GM18858 (cell line): Measurements from ENCODE around the gene ASAP2.
"Not testable (repeated sequence)": the region's sequence is repeated elsewhere in the genome, so short reads cannot be mapped to it uniquely, and the experiment has no call there.

Experiments used
- ATAC-seq: cut with Tn5 transposase; IDR thresholded peaks from one replicate; pipeline ENCODE4 v1.9.1; 2021; ENCODE audit not compliant: unreplicated experiment

The ASAP2 gene

GRCh38 chr2:9397201-9397600 is 190.6 kb downstream of the ASAP2 start:
- ATAC-seq, result no peak

DNA sequence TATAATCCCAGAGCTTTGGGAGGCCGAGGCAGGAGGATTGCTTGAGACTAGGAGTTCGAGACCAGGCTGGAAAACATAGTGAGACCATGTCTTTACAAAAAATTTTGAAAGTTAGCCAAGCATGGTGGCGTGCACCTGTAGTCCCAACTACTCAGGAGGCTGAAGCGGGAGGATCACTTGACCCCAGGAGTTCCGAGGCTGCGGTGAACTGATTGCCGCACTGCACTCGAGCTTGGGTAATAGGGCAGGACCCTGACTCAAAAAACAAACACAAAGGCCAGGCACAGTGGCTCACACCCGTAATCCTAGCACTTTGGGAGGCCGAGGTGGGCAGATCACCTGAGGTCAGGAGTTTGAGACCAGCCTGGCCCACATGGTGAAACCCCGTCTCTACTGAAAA is 191.6 kb downstream of the ASAP2 start:
- not testable (repeated sequence) for ATAC-seq

GRCh38 chr2:9398881-9399780 is 192.5 kb downstream of the ASAP2 start:
- ATAC-seq, result no peak

- ATAC-seq, result no peak
Measured at GRCh38 chr2:9400268-9401058, 193.9 kb downstream of the ASAP2 start.

GRCh38 chr2:9401059-9401547 is 194.5 kb downstream of the ASAP2 start:
- no peak for ATAC-seq

GRCh38 chr2:9401646-9402371 is 195.2 kb downstream of the ASAP2 start:
- no peak for ATAC-seq

DNA sequence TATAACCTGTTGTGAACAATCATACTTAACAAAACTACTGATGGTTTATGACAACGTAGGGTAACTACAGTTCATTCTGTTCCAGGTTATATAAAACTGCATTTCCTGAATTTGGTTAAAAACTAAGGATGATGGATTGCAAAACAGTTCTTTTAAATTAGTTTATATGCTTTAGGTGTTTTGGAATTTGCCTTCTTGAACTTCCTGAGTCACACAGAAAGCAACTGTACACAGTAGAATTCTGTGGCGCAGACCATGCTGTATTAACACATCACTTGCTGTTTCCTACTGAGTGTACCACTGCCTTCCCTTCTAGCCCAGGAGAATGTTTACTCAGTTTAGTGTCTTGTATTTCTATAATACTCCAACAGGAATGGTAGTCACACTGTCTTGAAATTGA is 197.3 kb downstream of the ASAP2 start:
- no peak for ATAC-seq

DNA sequence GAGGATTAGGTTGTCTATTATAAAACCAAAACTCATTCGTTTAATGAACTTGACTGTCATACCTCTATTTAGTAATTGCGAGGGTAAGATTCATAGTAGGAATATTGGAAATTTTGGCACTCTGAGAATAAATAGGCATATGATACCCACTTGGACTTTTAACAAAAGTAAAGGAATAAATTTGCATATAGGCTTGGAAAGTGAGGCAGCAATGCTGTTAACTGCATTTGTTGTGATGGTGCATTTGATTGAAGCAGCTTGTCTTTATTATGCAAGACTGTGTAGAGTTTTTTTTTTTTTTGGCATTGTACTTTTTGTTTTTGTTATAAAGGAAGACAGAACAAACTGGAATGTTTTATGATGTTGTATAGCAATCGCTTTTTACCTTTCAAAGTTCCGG is 197.8 kb downstream of the ASAP2 start:
- ATAC-seq, result no peak

- ATAC-seq, result no peak
Measured at GRCh38 chr2:9405636-9406035, 199.0 kb downstream of the ASAP2 start.

GRCh38 chr2:9406529-9407362 is 200.1 kb downstream of the ASAP2 start:
- no peak for ATAC-seq

- ATAC-seq, result no peak
Measured at GRCh38 chr2:9407363-9407811, 200.8 kb downstream of the ASAP2 start.

DNA sequence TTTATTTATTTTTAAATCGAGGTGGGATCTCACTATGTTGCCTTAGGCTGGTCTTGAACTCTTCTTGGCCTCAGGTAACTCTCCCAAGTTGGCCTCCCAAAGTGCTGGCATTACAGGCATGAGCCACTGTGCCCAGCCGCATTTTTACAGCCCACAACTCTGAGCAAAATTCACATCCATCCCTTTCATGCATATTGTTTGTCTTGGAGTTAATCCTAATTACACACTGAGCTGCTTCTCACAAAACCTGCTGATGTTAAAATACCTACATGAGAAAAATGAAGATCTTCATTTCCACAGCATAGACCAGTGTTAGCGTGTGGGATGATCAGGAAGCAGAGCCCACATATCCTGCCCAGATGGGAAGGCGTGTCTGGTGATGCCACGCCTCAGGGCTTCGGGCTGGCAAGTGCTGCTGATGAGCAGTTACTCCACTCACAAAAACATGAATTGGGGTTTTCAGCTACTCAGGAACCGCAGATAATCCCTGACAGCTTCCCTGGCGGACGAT is 202.1 kb downstream of the ASAP2 start:
- ATAC-seq, result no peak

DNA sequence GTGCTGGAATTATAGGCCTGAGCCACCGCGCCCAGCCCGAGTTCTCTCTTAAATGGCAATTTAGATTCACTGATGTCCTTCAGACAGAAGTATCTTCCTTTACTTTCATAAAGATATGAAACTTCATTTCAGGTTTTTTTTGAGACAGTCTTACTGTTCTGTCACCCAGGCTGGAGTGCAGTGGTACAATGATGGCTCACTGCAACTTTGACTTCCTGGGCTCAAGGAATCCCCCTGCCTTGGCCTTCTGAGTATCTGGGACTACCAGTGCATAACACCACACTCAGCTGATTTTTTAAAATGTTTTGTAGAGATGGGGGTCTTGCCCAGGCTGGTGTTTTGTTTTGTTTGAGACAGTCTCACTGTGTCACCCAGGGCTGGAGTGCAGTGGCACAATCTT is 203.5 kb downstream of the ASAP2 start:
- ATAC-seq, result no peak

DNA sequence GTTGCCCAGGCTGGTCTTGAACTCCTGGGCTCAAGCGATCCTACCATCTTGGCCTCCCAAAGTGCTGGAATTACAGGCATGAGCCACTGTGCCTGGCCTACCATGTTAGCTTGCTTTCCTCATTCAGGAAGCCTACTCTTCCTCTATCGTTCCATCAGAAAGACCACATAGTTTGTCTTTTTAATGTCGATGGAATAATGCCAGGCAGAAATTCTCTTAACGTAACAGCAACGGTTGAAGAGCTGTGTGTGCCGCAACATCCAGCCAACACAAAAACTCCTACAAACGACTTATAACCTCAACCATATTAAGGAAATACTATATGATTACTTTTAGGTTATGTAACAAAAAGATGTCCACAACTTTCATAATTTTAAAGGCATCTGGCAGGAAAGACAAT is 206.2 kb downstream of the ASAP2 start:
- ATAC-seq, result no peak

- no peak for ATAC-seq
Measured at GRCh38 chr2:9415516-9416169, 209.0 kb downstream of the ASAP2 start.

DNA sequence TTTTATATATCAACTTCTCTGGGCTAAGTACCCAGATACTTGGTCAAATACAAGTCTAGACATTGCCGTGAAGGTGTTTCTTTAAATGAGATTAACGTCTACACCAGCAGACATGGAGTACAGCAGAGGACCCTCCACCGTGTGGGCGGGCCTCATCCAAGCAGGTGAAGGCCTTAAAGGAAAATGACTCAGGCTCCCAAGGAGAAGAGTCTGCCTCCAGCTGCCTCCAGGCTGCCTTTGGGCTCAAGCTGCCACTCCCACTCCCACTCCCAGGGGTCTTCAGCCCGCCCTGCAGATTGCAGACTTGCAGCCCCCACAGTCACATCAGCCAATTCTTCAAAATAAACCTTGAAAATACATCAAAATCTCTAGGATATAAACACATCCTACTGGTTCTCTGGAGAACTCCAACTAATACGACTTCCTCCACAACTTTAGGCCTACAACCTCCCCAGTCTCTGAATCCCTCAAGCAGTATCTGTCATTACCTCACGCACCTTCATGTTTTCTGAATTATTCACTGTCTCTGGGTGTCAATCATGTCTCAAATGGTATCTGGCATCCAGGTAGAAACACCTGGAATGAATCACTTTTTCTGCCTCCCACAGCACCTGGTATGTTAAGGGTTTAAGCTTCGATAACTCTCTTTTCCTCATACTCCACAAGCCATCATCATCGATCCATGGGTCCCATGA is 209.8 kb downstream of the ASAP2 start:
- ATAC-seq, result no peak

- no peak for ATAC-seq
Measured at GRCh38 chr2:9416962-9417316, 210.3 kb downstream of the ASAP2 start.

GRCh38 chr2:9417725-9418124 is 211.1 kb downstream of the ASAP2 start:
- no peak for ATAC-seq

DNA sequence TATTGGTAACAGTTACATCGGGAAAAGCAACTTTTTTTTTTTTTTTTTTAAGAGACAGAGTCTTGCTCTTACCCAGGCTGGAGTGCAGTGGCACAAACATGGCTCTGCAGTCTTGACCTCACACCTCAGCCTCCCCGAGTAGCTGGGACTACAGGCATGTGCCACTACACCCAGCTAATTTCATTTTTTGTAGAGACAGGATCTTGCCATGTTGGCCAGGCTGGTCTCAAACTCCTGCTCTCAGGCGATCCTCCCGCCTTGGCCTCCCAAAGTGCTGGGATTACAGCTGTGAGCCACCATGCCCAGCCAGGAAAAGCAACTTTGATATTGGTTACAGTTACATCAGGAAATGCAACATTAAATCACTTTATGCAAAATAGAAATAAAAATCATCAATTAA is 212.1 kb downstream of the ASAP2 start:
- ATAC-seq, result no peak
